MG63 (cell line): ENCODE results near the gene SMTNL2. TPM values are rescaled to one million over a fixed set of nuclear protein-coding genes. Genes with fewer than 3 reads are reported as not detected.
"Not testable (repeated sequence)": the region's sequence is repeated elsewhere in the genome, so short reads cannot be mapped to it uniquely, and the experiment has no call there.

Source experiments
- DNase-seq: peaks from one replicate; pipeline ENCODE4 v3.0.0-alpha.2; 2020
- H3K27me3 ChIP-seq: fragments of 250-450 bp; sonication (Bioruptor Pico); 2 replicates; pipeline ENCODE4 v1.5.1; 2020; ENCODE audit warnings: mild to moderate bottlenecking, moderate library complexity
- H3K36me3 ChIP-seq: fragments of 250-450 bp; sonication (Bioruptor Pico); 2 replicates; pipeline ENCODE4 v1.5.1; 2020; ENCODE audit warnings: mild to moderate bottlenecking, moderate library complexity
- H3K4me3 ChIP-seq: fragments of 250-450 bp; sonication (Bioruptor Pico); 2 replicates; pipeline ENCODE4 v1.5.1; 2020; ENCODE audit warnings: mild to moderate bottlenecking, moderate library complexity
- H3K9me3 ChIP-seq: fragments of 250-450 bp; sonication (Bioruptor Pico); 2 replicates; pipeline ENCODE4 v1.5.1; 2020; ENCODE audit warnings: mild to moderate bottlenecking, moderate library complexity
- total RNA-seq: library from RNA; depleted of rRNA; stranded (reverse); fragments of >200 nt; shearing (Covaris generic); gene quantifications from 2 replicates; pipeline ENCODE4 v1.2.3, GENCODE V29; 2014; ENCODE audit warnings: low replicate concordance

The SMTNL2 gene
- total RNA-seq, 1 experiment from 2014 or later, result not detected

DNA sequence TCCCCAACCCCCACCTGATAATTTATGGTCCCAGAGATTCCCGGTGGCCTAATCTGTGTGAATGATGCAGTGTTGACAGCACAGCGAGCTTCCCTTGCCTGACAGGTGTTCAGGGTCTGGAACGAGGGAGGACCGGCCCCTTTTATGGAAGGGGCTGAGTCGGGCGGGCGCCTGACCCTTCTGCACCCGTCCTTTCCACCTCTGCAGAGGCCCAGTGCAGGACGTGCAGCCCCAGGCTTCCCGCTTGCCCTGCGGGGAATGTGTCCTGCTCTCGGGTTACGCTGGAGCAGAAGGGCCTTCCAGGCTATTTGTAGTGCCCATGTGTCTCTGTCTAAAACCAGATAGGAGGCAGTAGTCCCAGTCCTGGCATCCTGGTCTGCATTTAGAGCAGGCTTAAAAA lies 16.2 kb downstream of the SMTNL2 start:
- no peak for DNase-seq
- H3K4me3 ChIP-seq, result no peak overlapping the region
- no peaks in the 10 kb centered on the region for H3K27me3 ChIP-seq
- H3K9me3 ChIP-seq, result no peaks in the 10 kb centered on the region
- H3K36me3 ChIP-seq, result no peaks in the 10 kb centered on the region

DNA sequence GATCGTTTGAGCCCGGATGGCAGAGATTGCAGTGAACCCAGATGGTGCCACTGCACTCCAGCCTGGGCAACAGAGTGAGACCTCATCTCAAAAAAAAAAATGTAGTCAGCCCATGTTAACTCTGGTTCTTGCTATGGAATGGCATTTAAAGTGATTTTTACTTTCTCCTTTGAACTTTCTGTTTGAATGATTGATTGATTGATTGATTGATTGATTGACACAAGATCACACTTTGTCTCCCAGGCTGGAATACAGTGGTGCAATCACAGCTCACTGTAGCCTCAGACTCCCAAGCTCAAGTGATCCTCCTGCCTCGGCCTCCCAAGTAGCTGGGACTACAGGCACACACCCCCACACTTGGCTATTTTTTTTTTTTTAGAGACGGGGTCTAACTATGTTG lies 17.0 kb downstream of the SMTNL2 start:
- Histone ChIP-seq H3K36me3 (no peaks in the 10 kb centered on the region), H3K4me3 (no peak overlapping the region), H3K27me3 (no peaks in the 10 kb centered on the region), H3K9me3 (no peaks in the 10 kb centered on the region)
- DNase-seq, result no peak

DNA sequence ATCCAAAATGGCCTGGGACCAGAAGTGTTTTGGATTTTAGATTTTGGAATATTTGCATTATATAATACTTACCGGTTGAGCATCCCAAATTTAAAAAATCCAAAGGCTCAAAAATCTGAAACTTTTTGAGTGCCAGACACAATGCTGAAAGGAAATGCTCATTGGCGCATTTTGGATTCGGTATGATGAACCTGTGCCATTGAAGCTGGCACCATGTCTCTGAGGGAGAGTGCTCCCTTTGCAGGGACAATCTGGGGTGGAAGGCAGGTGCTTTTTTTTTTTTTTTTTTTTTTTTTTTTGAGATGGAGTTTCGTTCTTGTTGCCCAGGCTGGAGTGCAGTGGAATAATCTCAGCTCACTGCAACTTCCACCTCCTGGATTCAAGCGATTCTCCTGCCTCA lies 17.7 kb downstream of the SMTNL2 start:
- no peak for DNase-seq
- Histone ChIP-seq H3K4me3 (no peak overlapping the region), H3K9me3 (no peaks in the 10 kb centered on the region), H3K36me3 (no peaks in the 10 kb centered on the region), H3K27me3 (no peaks in the 10 kb centered on the region)

DNA sequence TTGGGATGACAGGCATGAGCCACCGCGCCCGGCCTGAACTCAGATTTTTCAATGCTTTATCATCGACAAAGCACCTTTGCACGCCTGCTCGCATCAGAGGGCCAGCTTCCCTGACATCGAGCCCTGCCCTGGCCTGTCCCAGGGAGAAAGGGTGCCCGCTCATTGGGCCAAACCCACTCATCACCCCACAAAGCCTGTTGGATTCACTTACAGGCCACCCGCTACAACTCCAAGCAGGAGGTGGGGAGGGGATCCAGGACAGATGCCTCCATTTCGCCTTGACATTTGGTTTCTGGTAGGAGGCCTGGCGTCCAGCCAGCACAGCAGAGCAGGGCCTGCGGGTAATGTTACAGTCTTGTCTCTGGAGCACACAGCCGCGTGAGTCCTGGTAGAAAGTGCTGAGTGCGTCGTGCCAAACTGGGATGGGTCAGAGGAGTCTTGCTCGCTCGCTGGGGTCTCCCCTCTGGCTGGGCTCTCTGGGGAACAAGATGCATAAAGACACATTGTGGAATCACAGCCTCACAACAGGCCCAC lies 19.8 kb downstream of the SMTNL2 start:
- Histone ChIP-seq H3K36me3 (no peaks in the 10 kb centered on the region), H3K4me3 (no peak overlapping the region), H3K27me3 (no peaks in the 10 kb centered on the region), H3K9me3 (no peaks in the 10 kb centered on the region)
- no peak for DNase-seq

DNA sequence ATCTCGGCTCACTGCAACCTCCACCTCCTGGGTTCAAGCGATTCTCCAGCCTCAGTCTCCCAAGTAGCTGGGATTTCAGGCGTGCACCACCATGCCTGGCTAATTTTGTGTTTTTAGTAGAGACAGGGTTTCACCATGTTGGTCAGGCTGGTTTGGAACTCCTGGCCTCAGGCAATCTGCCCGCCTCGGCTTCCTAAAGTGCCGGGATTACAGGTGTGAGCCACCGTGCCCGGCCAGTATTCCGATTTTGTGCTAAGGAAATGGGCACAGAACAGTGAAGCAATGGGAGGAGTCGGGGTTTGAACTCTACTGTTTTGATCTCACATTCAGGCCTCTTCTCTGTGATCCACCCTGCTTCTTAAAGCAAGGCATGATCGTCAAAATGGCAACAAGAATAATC lies 20.4 kb downstream of the SMTNL2 start:
- DNase-seq, H3K36me3 ChIP-seq, H3K27me3 ChIP-seq, H3K9me3 ChIP-seq, H3K4me3 ChIP-seq: not testable (repeated sequence)

DNA sequence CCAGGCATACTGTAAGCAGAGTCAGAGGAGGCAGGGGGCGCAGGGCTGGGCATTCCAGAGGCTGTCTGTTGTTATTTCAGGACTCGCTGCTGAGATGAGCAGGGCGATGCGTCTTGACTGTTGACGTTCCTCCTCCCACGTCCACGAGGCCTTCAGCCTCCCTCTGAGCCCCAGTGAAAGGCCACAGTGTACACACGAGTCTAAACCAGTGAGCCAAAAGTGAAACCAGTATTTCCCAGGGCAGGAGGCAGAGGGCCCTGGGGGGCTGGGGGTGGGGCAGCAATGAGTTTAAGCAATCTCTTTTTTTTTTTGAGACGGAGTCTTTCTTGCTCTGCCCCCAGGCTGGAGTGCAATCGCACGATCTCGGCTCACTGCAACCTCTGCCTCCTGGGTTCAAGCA lies 21.5 kb downstream of the SMTNL2 start:
- no peak for DNase-seq
- H3K4me3 ChIP-seq, result no peak overlapping the region
- no peaks in the 10 kb centered on the region for H3K27me3 ChIP-seq
- no peaks in the 10 kb centered on the region for H3K9me3 ChIP-seq
- no peaks in the 10 kb centered on the region for H3K36me3 ChIP-seq

DNA sequence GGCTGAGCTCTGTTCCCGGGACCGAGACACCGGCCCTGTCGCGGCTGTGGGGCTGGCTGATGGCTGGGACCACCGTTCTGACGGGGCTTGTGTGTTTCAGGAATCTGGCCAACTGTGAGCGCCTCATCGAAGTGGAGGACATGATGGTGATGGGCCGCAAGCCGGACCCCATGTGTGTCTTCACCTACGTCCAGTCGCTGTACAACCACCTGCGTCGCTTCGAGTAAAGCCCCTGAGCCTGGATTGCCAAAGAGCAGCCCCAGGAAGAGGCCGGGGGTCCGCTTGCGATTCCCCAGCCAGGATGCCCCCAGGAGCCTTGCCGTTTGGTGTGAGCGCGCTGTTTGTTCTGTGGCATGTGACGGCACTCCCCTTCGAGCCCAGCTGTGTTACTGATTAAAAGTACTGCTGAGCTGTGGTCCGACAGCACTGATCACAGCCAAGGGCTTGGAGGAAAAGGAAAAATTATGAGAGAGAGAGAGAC lies 23.0 kb downstream of the SMTNL2 start:
- no peak overlapping the region for H3K4me3 ChIP-seq
- no peaks in the 10 kb centered on the region for H3K36me3 ChIP-seq
- no peak for DNase-seq
- no peaks in the 10 kb centered on the region for H3K27me3 ChIP-seq
- no peaks in the 10 kb centered on the region for H3K9me3 ChIP-seq

DNA sequence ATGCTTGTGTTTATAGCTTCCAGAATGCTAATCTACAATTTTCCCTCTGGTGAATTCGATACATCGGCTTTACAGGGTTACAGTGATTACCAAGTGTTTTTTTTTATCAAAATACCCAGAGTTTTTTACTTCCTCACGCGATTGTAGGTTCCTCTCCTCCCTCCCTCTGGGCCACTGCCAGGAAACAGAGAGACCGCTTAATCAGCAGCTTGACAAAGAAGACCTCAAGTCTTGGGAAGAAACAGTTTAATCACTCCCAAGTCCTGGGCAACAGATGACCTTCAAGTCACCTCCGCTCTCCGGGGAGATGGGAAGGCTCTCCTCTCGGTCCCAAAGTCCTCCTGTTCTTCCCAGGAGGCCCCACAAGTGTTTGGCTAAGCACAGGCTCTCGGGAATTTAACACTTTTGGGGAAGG lies 23.5 kb downstream of the SMTNL2 start:
- Histone ChIP-seq H3K27me3 (no peaks in the 10 kb centered on the region), H3K36me3 (no peaks in the 10 kb centered on the region), H3K9me3 (no peaks in the 10 kb centered on the region), H3K4me3 (no peak overlapping the region)
- DNase-seq, result no peak

DNA sequence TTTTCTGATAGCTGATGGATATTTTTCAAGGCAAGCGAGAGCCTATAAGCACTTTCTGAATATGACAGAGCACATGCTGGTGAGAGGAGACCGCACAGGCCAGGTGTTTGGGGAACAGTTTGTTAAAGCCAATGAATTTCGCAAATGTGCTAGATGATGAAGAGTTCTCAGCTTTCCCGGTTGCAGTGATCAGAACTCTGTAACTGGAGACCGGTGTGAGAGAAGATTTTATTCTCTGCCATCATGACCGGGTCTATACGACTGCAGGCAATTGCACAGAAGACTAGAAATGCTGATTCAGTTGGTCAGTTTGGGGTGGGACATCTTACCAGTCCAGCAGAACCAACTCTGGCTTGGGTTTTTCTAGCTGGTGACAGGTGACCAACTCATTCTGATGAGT lies 25.4 kb downstream of the SMTNL2 start:
- H3K27me3 ChIP-seq, result no peaks in the 10 kb centered on the region
- no peaks in the 10 kb centered on the region for H3K9me3 ChIP-seq
- DNase-seq, result no peak
- no peaks in the 10 kb centered on the region for H3K36me3 ChIP-seq
- no peak overlapping the region for H3K4me3 ChIP-seq

DNA sequence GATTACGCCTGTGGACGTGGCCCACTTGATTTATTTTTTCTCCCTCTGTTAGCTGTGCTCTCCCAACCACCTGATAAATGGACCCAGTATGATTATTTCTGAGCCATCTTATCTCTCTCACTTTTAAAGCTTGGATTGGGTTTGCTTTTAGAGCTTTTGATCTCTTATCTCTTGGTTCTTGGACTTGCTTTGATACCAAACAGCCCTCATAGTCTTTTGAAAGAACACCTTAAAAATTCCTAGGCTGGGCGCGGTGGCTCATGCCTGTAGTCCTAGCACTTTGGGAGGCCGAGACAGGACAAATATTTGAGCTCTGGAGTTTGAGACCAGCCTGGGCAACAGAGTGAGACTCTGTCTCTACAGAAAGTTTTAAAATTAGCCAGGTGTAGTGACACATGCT lies 25.8 kb downstream of the SMTNL2 start:
- no peak for DNase-seq
- no peaks in the 10 kb centered on the region for H3K36me3 ChIP-seq
- no peaks in the 10 kb centered on the region for H3K9me3 ChIP-seq
- no peaks in the 10 kb centered on the region for H3K27me3 ChIP-seq
- H3K4me3 ChIP-seq, result no peak overlapping the region

DNA sequence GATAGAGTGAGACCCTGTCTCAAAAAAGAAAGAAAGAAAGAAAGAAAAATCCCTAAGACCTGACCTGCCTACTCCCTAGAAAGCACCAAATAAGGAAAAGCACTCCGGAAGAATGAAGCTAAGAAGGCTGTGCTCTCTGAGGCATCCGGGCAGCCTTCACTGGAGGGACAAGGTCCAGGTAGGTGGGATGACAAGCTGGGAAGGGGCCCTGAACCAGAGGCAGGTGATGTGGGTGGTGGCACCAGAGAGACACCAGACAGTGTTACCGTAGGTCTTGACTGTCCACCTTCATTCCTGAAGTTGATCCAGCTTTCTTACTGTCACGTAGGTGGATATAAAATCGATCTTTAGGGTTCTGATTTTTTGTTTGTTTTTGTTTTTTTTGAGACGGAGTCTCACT lies 26.3 kb downstream of the SMTNL2 start:
- H3K9me3 ChIP-seq, result no peaks in the 10 kb centered on the region
- DNase-seq, result no peak

DNA sequence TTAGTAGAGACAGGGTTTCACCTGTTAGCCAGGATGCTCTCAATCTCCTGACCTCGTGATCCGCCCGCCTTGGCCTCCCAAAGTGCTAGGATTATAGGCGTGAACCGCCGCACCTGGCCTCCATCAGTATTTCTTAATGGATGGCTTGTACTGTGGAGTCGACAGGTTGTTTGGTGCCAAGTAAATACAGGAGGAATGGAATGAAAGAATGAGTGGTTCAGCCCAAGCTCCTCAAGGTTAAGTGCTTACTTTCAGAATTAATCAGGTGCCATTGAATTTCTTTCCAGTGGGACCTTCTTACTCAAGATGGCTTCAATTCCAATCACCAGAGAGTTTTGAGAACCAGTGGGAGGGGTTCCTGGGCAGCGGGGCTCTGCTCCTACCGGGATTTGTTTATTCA lies 32.1 kb downstream of the SMTNL2 start:
- H3K9me3 ChIP-seq, result no peaks in the 10 kb centered on the region
- H3K27me3 ChIP-seq, result no peaks in the 10 kb centered on the region
- H3K36me3 ChIP-seq, result no peaks in the 10 kb centered on the region
- no peak for DNase-seq
- no peak overlapping the region for H3K4me3 ChIP-seq

More for the DNA sequence above, 26.3 kb downstream of the SMTNL2 start:
- H3K27me3 ChIP-seq, result no peaks in the 10 kb centered on the region
- H3K36me3 ChIP-seq, result no peaks in the 10 kb centered on the region
- H3K4me3 ChIP-seq, result no peak overlapping the region

DNA sequence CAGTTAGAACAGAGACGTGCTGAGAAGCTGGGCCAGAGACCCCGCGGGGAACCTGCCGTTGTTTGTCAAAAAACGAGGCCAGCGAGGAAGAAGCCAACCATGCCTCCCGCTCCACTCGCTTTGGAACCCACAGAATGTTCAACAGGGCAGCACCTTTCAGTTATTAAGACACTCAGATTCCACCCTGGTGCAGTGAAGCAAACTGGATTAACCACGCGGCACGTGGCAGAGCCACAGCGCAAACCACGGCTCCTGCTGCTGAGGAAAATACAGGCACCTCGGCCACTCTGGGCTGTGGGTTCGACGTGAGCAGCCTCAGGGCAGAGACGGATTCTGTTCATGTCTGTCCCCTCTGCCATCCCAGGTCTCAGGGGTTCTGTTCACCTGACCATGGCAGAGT lies 32.8 kb downstream of the SMTNL2 start:
- no peak for DNase-seq
- Histone ChIP-seq H3K36me3 (no peaks in the 10 kb centered on the region), H3K4me3 (no peak overlapping the region), H3K27me3 (no peaks in the 10 kb centered on the region), H3K9me3 (no peaks in the 10 kb centered on the region)

DNA sequence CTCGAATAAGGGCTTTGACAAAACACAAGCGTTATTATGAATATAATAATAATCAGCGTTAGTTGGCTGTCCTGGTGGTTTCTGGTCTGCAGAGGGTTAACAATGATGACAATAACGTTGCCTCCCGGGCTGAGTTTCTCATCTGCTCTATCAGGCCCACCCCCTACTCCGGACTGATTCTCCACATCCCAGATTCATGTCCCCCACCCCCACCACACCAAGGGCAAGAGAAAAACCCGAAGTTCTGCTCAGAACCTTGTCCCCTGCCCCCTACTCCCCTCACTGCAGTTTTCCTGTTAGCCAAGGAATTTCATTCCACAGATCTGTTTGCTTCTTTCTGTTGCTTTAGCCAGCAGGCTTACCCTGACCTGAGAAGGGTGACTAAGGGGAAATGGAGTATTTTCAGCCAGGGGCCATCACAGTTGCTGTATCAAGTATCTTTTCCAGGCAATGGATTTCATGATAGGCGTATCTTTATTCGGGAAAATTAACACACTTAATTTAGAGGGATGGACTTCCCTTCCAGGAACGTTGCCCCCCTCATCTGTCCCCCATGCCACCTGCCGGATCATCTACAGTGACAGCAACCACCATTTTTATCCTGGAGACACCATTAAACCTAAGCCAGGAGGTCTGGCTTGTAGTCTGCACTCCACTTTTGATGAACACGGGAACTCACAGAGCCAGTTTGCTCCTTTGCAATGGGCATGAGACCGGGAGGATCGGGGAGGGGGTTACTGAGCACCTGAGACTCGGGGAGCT lies 33.4 kb downstream of the SMTNL2 start:
- H3K9me3 ChIP-seq, result no peaks in the 10 kb centered on the region
- H3K36me3 ChIP-seq, result no peaks in the 10 kb centered on the region
- no peaks in the 10 kb centered on the region for H3K27me3 ChIP-seq
- DNase-seq, result no peak
- no peak overlapping the region for H3K4me3 ChIP-seq

DNA sequence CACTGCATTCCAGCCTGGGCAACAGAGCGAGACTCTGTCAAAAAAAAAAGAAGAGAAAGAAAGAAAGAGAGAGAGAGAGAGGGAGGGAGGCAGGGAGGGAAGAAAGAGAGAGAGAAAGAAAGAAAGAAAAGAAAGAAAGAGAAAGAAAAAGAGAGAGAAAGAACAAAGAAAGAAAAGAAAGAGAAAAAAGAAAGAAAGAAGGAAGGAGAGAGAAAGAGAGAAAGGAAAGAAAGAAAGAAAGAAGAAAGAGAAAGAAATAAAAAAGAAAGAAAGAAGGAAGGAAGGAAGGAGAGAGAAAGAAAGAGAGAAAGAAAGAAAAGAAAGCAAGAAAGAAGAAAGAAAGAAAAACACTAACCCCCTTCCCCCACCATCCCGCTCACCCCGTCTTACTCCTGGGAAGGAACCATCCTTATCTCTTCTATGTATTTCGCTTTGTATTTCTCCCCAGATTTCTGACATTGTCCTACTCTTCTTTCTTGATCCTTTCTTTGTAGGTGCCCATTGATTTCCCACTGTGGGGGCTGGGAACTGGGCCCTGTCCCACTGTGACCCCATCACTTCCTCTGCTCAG lies 36.3 kb downstream of the SMTNL2 start:
- no peaks in the 10 kb centered on the region for H3K9me3 ChIP-seq
- no peaks in the 10 kb centered on the region for H3K36me3 ChIP-seq
- no peaks in the 10 kb centered on the region for H3K27me3 ChIP-seq
- H3K4me3 ChIP-seq, result no peak overlapping the region
- DNase-seq, result no peak

DNA sequence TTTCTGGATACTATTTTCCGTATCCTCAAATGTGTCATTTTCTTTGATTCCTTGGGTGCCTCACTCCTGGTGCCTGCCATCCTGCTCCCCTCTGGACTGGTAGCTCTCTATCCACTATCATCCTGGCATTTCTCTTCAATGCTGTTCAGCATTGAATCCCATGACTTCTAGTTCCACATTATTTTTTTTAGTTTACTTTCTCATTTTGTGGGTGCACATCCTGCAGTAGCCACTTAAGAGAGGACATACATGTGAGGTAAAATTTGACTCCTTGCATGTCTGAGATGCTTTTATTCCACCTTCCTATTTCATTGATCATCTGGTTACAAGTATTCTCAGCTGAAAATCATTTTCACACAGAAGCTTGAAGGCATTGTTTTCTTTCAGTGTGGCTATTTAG lies 38.0 kb downstream of the SMTNL2 start:
- Histone ChIP-seq H3K36me3 (no peaks in the 10 kb centered on the region), H3K4me3 (no peak overlapping the region), H3K9me3 (no peaks in the 10 kb centered on the region), H3K27me3 (no peaks in the 10 kb centered on the region)
- no peak for DNase-seq

DNA sequence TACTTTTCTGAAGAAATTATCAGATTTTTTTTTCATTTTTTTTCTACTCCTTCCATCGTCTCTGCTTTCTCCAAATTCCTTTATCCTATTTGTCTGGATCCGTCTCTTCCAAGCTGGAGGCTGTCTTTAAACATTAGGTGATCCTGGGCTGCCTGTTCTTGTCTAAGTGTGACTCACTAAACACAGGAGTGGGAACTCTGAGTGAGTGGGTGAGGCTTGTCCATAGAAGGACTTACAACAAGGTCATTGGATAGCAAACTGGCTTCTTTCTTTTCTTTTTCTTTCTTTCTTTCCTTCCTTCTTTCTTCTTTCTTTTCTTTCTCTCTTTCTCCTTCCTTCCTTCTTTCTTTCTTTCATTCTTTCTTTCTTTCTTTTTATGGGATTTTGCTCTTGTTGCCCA lies 38.9 kb downstream of the SMTNL2 start:
- no peak for DNase-seq
- no peaks in the 10 kb centered on the region for H3K9me3 ChIP-seq

DNA sequence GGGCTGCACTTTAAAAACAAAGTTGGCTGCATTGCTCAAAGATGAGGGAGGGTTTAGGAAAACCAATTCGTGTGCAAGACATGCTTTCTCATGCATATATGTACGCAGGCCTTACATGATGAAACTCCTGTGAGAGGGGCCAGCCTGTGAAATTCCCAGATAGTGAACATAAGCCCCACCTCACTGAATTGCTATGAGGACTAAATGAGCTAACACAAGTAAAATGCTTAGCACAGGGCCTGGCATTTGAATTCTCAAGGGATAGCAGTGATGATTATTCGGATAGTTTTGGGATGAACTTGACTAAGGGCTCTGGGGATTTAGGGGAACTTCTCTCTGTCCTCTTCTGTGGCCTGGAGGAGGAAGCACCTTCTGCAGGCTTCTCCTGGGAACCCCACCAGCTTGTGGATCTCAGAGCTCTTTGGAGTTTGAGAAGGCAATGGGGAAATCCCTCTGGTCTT lies 40.2 kb downstream of the SMTNL2 start:
- H3K4me3 ChIP-seq, H3K36me3 ChIP-seq, DNase-seq, H3K27me3 ChIP-seq, H3K9me3 ChIP-seq: not testable (repeated sequence)

More for the DNA sequence above, 38.9 kb downstream of the SMTNL2 start:
- no peaks in the 10 kb centered on the region for H3K27me3 ChIP-seq
- H3K36me3 ChIP-seq, result no peaks in the 10 kb centered on the region
- H3K4me3 ChIP-seq, result no peak overlapping the region
